ENCODE results near the gene PREX1. TPM values are rescaled to one million over a fixed set of nuclear protein-coding genes. Genes with fewer than 3 reads are reported as not detected.

Gene PREX1
- total and polyA plus RNA-seq, 2 of the 4 experiments (the other 2 are of a cell fraction) = 0.67 to 0.72 TPM

DNA sequence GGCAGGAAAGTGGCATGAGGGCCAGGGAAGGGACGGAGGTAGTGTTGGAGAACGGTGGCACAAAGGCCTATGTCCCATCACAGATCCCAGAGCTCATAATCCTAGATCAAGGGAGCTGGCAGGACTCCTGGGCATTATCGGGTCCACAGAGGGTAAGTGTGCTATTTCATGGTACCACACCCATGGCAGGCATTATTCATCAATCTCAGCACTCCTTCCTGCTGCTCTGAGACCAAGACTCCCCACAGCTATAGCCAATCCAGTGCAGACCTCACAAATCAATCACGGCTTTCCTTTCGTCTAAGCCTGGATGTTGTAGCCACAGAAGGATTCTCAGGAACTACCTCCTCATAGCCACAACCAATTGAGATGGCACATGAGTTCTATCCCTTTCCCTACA is 187.9 kb downstream of the PREX1 start:
- no peak overlapping the region for H2BK5ac ChIP-seq (ENCODE audit: low read depth, low read length, poor library complexity, severe bottlenecking)
- no CpG with 5 or more reads among the region's 5 CpGs for WGBS, 2 experiments (ENCODE audit: extremely low coverage in 2 of 2, insufficient read length in 1 of 2)
- H3K9ac ChIP-seq (ENCODE audit: low read depth, low read length) = no peak overlapping the region
- no peak overlapping the region for H3K4me2 ChIP-seq (ENCODE audit: low read depth, low read length)
- in situ Hi-C loops (cut with MboI; ENCODE audit: low sequenced_read_pairs) (no loop called here), dilution Hi-C loops (cut with HindIII; ENCODE audit: low sequenced_read_pairs, unreplicated experiment) (no loop called here), intact Hi-C loops (cut with micrococcal nuclease) (loop anchor here (5.0 kb wide), 1 partner anchor 577 kb away; the partner anchor contains the start of gene DDX27)
- H2BK120ac ChIP-seq (ENCODE audit: low read depth, low read length) = no peak overlapping the region
- H4K20me1 ChIP-seq (ENCODE audit: insufficient read depth, low read length) = peaks cover 4% of the 10 kb centered on the region; the same call in 1 of the 2 replicates
- H3K14ac ChIP-seq (replicated peaks; ENCODE audit: low read depth, low read length) = no peak overlapping the region
- ATAC-seq (ENCODE audit: low read depth) (no peak), DNase-seq (no peak)
- no peak overlapping the region for H3K4me3 ChIP-seq (ENCODE audit: insufficient read depth, low read depth, low read length)
- H2AK9ac ChIP-seq (replicated peaks; ENCODE audit: low read depth, low read length, poor library complexity) = no peak overlapping the region
- no peaks in the 10 kb centered on the region for H3K79me1 ChIP-seq (ENCODE audit: low read depth in 1 of 2, low read length in 2 of 2)
- peaks cover 5% of the 10 kb centered on the region; the same call in 1 of the 2 replicates for H3K9me1 ChIP-seq (ENCODE audit: insufficient read depth, low read length)
- ChIA-PET CTCF (interaction anchor here (0.5 kb wide), 1 partner anchor 1215 kb away, joined by 3 read pairs; no protein-coding TSS in a partner anchor), POLR2A (ENCODE audit: unreplicated experiment) (no interaction called here)
- no peaks in the 10 kb centered on the region for H3K9me3 ChIP-seq (ENCODE audit: control insufficient read depth, insufficient read depth, low read length)
- no peak overlapping the region for H3K56ac ChIP-seq (ENCODE audit: extremely low read depth, insufficient read depth, low read length)
- TF ChIP-seq SMC3 (IDR thresholded peaks at IDR 0.05; ENCODE audit: low read depth, low read length) (no peak), BHLHE40 (IDR thresholded peaks at IDR 0.05; ENCODE audit: low read depth, low read length) (no peak), CHD1 (IDR thresholded peaks at IDR 0.05; ENCODE audit: low read depth, low read length) (no peak), NFE2L2 (IDR thresholded peaks at IDR 0.05; ENCODE audit: low read depth, low read length) (no peak), FOS (IDR thresholded peaks at IDR 0.05; ENCODE audit: low read depth, low read length) (no peak)
- TF ChIP-seq, protein P1, sequence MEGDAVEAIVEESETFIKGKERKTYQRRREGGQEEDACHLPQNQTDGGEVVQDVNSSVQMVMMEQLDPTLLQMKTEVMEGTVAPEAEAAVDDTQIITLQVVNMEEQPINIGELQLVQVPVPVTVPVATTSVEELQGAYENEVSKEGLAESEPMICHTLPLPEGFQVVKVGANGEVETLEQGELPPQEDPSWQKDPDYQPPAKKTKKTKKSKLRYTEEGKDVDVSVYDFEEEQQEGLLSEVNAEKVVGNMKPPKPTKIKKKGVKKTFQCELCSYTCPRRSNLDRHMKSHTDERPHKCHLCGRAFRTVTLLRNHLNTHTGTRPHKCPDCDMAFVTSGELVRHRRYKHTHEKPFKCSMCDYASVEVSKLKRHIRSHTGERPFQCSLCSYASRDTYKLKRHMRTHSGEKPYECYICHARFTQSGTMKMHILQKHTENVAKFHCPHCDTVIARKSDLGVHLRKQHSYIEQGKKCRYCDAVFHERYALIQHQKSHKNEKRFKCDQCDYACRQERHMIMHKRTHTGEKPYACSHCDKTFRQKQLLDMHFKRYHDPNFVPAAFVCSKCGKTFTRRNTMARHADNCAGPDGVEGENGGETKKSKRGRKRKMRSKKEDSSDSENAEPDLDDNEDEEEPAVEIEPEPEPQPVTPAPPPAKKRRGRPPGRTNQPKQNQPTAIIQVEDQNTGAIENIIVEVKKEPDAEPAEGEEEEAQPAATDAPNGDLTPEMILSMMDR (conservative IDR thresholded peaks at IDR 0.05; ENCODE audit: low read depth, low read length) = no peak
- TF ChIP-seq, protein P2, sequence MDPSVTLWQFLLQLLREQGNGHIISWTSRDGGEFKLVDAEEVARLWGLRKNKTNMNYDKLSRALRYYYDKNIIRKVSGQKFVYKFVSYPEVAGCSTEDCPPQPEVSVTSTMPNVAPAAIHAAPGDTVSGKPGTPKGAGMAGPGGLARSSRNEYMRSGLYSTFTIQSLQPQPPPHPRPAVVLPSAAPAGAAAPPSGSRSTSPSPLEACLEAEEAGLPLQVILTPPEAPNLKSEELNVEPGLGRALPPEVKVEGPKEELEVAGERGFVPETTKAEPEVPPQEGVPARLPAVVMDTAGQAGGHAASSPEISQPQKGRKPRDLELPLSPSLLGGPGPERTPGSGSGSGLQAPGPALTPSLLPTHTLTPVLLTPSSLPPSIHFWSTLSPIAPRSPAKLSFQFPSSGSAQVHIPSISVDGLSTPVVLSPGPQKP (IDR thresholded peaks at IDR 0.05; ENCODE audit: borderline replicate concordance, low read depth, low read length) = no peak
- H3K4me1 ChIP-seq (ENCODE audit: control insufficient read depth, insufficient read depth, low read length) = no peaks in the 10 kb centered on the region
- H3K36me3 ChIP-seq (ENCODE audit: control insufficient read depth, insufficient read depth, low read length) = no peaks in the 10 kb centered on the region
- H3K18ac ChIP-seq (ENCODE audit: low read depth, low read length) = no peak overlapping the region
- no peak overlapping the region for H4K91ac ChIP-seq (ENCODE audit: insufficient read depth, low read depth, low read length)
- no peak overlapping the region for H2BK20ac ChIP-seq (ENCODE audit: low read depth, low read length)
- H2AK5ac ChIP-seq (ENCODE audit: low read depth, low read length) = no peak overlapping the region
- BruUV-seq (replicated peaks) = no TSS peak
- no peak overlapping the region for H4K8ac ChIP-seq (ENCODE audit: low read depth in 2 of 2, low read length in 2 of 2)
- H3K27me3 ChIP-seq (ENCODE audit: control insufficient read depth, insufficient read depth, low read length) = peaks cover 2% of the 10 kb centered on the region; the same call in 1 of the 2 replicates
- no peak overlapping the region for H4K5ac ChIP-seq (ENCODE audit: low read depth, low read length)
- H3K4ac ChIP-seq (ENCODE audit: low read depth, low read length) = no peak overlapping the region
- no peak overlapping the region for H3K27ac ChIP-seq (ENCODE audit: insufficient read depth, low read length)
- no peak overlapping the region for H2AFZ ChIP-seq (replicated peaks; ENCODE audit: low read length, poor library complexity)
- H3K23ac ChIP-seq (ENCODE audit: low read depth, low read length) = no peak overlapping the region
- H2BK15ac ChIP-seq (ENCODE audit: low read depth, low read length) = no peak overlapping the region
